DMS 273 treated with DMSO at 0.1 percent for 48 hours (cell line): ENCODE results near the gene RYR2.

ENCODE experiments used
- DNase-seq: peaks from one replicate; lab custom pipeline; 2025; lab: John Stamatoyannopoulos, UW

RYR2 gene

DNA sequence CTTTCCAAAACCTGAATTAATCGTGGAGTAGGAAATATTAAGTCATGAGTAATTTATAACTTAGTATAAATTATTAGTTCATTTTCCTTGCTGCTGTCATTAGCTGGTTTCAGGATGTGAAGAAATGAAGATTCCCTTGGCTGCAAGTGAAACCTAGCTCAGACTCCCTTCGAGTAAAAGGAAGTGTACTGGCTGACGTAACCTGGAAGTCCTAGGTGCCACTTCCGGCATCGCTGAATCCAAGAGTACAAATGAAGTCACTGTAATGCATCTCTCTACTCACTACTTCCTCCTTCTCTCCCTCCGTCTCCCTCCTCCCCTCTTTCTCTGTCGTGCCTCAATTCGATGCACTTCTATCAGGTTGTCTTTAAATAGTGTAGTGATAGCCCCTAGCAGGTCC lies 820.0 kb downstream of the RYR2 start:
- no peak for DNase-seq

DNA sequence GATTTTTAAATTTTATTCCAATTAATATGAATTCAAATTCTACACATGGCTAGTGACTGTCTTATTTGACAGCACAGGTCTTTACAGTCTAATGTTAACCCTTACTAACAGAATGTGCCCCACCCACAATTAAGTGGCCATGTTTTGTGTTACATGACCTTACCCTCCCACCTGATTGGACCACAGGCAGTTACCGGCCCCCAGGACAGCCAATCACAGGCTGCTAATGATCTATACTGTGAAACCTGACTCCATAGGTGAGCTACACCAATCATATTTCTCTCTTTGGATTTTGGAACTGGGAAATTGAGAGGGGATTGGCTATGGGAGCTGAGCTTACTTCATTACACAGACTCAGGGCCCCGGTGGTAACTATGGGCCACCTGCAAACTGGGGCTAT lies 821.2 kb downstream of the RYR2 start:
- no peak for DNase-seq

GRCh38 chr1:237864338-237865244 lies 822.6 kb downstream of the RYR2 start:
- DNase-seq = no peak

DNA sequence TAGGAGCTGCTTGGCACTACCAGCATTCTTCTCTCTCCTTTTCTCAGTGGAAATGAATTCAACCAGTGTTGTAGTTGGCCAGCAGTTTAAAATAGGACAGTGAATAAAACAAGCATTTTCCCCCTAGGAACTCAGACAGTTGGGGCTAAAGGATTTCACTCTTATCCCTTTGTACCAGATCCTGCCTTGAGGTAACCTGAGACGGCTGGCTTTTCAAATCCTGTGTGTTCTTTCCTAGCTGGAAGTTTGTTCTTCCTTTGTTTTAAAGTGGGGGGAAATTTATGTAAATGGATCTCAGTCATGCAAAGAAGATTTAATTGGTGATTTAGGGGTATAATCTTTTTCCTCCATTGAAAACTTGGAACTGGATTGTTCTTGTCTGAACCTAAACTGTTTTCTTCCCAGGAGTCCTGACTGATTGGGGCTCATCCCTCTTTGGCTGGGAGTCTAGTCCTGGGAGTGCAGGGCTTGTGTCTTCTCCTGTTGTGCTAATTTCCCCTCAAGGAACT lies 825.5 kb downstream of the RYR2 start:
- DNase-seq = no peak

DNA sequence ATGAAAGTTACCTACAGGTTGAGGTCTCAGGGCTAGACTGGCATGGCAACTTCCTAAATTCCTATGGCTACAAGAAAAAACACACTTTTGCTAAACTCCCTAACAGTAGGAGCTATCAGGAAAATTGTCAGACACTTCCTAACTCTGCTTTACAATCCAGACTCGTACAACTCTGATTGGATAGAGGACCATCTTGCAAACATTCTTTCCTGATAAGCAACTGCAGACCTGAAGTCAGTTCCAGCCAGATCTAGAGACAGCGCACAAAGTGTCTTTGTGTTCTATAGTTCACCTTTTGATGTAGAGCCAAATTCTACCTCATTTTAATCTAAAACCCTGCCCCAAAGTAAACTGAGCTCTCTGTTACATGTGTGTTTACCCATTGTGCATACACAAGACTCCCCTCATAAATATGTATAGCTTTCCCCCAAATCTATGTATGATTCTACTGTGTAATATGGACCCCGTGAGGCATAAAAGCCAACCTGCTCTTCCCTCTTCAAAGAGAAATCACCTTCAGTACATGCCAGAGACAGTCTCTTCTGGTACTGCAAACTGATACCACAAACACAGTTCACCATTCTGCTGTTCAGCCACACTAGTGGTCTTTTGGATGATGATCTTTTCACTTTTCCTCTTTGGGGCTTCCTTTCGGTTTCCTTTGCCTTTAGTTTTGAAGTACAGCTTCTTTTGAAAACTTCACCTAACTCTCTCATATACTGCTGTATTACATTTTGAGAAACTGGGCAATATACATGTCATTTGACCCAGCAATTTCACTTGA lies 827.0 kb downstream of the RYR2 start:
- no peak for DNase-seq

DNA sequence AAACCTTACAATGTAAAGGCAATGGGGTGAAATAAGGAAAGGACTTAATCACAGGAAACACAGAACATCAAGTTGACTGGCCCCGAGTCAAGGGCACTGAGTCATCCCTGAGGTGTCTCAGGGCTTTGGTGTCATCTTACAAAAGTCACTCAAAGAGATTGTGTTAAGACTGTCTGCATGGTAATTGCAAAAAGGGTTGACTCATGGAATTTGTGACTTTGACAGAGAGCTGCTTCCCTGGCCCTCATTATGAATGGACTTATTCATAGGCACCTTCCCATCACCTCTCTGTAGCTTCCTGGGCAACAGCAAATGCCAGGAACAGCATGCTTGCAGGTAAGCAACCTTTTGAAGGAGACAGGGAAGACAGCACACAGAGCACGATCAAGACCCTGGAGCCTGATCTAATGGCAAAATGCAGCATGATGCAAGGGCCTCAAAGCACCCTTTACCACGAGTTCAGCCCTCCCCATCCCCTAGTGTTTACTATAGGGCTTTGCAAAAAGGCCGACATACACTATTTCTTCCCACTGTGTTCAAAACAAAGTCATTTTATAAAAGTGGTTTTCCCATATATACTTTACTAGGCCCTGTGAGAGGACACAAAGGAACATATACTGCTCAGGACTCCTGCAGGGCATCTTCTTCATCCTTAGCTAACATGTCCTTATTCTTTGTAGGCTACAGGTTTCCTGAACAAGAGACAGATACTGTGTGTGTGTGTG lies 831.7 kb downstream of the RYR2 start:
- DNase-seq = no peak

GRCh38 chr1:237875291-237875690 lies 833.3 kb downstream of the RYR2 start:
- no peak for DNase-seq

- DNase-seq = no peak
Measured at GRCh38 chr1:237877631-237878030, 835.6 kb downstream of the RYR2 start.

DNA sequence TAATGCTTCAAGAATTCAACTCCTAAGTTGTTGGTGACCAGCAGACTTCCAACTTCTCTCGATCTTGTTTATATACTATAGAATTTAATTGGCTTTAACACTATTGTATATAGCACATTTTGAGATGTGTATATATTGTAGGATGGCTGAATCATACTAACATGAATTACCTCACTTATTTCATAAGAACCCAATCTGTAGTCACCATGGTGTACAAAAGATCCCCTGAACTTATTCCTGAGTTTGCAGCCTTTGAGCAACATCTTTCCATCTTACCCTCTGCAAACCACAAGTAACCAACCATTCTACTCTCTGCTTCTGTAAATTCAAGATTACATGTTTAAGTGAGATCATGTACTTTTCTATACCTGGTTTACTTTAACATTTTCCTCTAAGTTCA lies 836.4 kb downstream of the RYR2 start:
- DNase-seq = no peak

DNA sequence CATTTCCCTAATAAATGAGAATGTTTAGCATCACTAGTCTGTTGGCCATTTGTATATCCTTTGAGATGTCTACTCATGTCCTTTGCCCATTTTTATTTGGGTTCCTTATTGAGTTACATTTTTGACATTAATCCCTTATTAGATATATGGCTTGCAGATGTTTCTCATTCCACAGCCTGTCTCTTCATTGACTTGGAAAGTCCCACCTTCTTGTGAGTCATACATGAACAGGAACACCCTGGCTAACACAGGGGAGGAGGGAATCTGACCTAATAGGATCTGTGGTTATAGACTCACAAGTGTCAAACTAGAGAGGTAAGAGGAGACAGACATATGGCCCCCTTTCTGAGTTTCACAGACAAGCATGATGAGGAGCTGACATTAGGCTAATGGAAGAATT lies 837.2 kb downstream of the RYR2 start:
- DNase-seq = no peak
